GM18499 (cell line): ENCODE measurements around the gene EXO1.
A peak's percentile ranks its signal among the peaks of the same experiment; 100 is the strongest.
"Not testable (repeated sequence)": the region's sequence is repeated elsewhere in the genome, so short reads cannot be mapped to it uniquely, and the experiment has no call there.

Experiments
- ATAC-seq: cut with Tn5 transposase; IDR thresholded peaks from one replicate; pipeline ENCODE4 v1.9.1; 2021; ENCODE audit warnings: moderate number of reproducible peaks; ENCODE audit not compliant: insufficient read depth, unreplicated experiment

EXO1 gene

DNA sequence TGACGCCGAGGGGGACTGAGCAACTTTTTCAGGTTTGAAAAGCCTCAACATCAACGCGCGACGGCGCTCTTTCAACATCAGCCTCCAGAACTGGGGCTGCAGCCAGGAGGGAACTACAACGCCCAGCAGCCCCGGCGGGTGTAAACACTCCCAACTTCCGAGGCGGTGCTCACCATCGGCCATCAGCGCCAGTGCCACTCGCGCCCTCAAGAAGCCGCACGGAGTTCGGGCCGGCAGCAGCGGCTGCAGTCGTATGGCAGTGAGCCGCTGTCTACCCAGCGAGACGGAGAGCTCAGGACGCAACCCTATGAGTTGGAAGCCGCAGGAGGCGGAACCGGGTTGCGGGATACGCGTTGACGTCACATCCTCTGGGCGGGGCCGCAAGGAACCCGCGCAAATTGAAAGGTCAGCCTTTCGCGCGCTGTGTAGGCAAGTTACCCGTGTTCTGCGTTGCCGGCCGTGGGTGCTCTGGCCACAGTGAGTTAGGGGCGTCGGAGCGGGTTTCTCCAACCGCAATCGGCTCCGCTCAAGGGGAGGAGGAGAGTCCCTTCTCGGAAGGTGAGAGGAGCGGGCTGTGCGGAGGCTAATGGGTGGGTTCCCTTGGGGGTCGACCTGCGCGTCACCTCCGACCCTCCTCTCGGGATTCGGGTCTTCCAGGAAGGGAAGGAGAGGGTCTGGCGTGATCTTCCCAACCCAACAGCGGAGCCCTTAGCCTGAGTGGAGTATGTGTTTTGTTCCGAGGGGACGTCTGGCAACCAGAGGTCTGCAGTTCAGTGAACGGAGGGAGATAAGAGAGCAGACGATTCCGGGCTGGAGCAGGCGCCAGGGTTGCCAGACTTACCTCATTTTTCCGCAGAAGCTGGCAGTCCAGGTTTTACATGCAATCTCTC, at the start of gene EXO1:
Gene EXO1, plus strand, starts transcription at position 409 of the 890 bp plus-strand sequence. CDS start 2,222 bp downstream, outside the sequence.
- ATAC-seq = peak; percentile 89

- ATAC-seq = no peak
Observed at GRCh38 chr1:241799416-241799815, 48.6 kb upstream of the EXO1 start.

- no peak for ATAC-seq
Observed at GRCh38 chr1:241800640-241801039, 47.4 kb upstream of the EXO1 start.

GRCh38 chr1:241802863-241803262, 45.1 kb upstream of the EXO1 start:
- no peak for ATAC-seq

DNA sequence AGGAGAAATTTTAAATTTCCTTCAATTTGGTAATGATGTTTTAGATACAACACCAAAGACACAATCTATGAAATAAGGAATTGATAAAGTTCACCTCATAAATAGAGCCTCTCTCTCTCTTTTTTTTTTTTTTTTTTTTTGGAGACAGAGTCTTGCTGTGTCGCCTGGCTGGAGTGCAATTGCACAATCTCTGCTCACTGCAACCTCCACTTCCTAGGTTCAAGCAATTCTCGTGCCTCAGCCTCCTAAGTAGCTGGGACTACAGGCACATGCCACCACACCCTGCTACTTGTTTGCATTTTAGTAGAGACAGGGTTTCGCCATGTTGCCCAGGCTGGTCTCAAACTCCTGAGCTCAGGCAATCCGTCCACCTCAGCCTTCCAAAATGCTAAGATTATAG, 43.3 kb upstream of the EXO1 start:
- not testable (repeated sequence) for ATAC-seq

DNA sequence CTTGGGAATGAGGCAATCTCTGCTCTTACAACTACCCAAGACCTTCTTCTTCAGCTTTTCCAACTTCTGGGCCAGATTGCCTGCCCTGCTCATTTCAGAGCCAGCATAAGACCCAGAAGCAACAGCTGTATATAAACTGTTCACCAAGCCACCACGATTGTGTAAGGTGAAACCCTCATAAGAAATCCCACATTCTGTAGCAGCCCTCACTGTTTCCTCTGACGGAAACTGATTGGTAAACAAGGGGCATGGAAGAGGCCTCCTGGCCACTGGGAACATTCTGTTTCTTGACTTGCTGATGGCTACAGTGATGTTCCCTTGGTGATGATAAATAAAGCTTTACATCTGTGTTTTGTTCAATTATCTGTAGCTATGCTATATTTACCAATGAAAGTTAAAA, 39.7 kb upstream of the EXO1 start:
- no peak for ATAC-seq

DNA sequence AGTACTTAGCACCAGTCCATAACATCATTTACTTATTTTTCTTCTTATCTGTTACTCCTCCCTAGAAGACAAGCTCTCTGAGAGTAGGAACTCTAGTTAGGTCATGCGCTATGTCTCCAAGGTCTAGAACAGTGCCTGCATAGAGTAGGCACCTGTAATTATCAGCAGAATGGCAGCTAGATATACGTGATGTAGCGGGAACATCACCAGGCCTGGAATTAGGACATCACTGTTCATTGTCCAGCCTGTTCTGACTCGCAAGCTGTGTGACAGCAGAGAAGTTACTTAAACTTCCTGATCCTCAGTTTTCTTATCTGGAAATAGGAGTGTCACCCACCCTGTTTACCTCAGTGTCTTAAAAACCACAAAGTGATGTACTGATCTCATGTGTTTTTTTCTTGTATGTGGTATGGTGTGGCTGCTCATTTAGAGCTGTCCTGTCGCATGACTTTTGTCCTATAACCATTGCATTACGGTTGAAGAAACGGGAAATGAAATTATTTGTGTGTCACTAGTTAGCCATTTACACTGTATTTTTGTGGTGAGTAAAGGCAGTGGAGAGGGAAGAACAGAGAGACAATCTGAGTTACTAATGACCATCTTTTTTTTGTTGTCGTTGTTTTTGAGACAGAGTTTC, 37.1 kb upstream of the EXO1 start:
- peak; percentile 59 for ATAC-seq

DNA sequence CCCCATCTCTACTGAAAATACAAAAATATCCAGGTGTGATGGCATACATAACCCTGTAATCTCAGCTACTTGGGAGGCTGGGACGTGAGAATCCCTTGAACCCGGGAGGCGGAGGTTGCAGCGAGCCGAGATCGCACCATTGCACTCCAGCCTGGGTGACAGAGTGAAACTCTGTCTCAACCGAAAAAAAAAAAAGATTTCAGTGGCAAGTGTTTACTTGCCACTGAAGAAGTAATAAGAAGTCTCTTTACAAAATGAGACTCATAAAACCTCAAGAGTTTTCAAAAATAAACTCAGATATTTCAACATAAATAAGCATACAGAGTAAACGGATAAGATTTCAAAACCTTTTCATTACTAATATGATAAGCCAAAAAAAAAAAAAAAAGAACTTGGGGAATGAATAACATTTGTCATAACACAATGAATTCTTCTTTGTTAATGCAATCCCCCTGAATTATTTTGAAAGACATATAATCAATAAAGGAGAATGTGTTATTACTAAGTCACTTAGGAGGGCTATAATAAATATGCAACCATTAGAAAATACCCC, 34.2 kb upstream of the EXO1 start:
- no peak for ATAC-seq

DNA sequence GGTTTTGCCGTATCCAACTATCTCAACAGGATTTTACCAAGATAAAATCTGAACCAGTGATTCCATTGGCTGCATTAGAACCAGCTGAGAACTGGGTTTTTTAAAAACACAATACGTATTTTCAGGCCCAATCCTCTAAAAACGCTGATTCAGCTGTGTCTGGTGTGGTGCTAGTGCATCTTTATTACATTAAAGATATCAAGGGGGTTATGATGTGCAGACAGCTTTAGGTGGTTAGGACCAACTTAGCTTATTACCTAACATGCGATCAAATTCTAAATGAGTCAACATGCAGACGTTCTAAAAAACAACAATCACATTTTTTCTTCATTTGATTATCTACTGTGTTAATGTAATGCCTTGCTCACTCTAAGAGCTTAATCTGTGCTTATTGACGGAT, 32.0 kb upstream of the EXO1 start:
- no peak for ATAC-seq

DNA sequence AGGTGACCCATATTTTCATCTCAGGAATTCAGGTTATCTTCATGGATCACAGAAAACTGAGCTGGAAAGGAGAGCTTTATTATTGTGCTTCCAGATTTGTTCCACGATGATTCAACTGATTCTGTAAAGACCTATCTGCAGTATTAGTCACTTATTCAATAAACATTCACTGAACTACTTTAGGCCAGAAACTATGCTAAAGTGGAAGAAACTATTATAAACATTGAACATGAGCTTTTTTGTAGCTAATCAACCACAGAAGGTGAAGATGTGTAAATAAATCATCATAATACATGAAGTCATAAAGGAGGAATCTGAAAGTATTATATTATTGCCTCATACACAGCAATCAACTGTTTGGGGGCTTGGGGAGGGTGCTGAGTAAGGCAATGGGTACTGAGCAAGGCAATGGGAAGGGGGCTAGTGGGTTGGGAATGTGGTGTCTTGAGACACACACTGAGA, 30.6 kb upstream of the EXO1 start:
- ATAC-seq = no peak

DNA sequence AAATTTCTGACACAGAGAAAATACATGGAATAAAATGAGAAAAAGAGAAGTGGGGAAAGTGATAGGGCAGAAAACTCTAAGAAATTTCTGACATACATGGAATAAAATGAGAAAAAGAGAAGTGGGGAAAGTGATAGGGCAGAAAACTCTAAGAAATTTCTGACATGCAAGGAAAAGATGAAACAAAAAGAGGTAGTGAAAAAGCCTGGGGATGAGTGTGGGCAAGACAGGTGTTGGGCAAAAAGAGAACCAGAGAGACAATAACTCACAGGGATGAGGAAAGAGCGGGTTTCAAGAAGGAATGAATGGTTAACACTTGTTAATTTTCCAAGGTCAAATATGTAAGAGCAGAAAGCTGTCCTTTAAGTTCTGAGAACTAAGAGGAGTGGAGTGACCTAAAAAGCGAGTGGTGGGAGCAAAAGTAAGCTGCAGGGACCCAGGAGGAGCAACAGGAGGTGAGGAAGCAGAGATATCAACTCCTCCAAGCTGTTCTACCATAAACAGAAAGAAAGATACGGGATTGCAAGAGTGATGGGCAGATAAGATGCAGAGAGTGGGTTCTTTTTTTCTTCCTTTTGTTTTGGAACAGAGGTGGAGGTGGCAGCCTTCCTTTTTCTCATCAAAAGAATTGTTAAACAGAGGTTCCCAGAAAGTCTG, 29.9 kb upstream of the EXO1 start:
- ATAC-seq = no peak

DNA sequence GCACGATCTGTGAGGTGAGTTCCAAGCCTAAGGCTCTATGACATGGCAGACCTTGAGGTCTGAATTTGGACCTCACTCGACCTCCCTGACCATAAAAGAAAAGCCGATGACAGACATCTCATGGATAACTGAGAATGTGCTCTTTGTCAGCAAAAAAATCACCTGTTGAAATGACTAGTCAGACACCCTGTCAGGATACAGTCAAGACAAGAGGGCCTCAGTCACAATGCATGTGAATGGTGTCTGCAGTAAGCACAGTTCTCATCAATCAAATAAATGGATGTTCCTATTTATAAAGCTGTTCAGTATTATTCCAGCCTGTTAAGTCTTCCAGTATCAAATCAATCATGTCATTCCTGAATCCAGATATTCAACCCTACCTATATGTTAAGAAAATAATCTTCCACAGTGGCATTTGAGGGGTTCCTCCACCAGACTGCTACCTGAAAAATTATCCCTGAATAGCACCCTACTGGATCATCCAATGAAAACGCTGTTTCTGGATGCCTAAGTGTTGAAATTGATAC, 28.6 kb upstream of the EXO1 start:
- ATAC-seq = no peak

DNA sequence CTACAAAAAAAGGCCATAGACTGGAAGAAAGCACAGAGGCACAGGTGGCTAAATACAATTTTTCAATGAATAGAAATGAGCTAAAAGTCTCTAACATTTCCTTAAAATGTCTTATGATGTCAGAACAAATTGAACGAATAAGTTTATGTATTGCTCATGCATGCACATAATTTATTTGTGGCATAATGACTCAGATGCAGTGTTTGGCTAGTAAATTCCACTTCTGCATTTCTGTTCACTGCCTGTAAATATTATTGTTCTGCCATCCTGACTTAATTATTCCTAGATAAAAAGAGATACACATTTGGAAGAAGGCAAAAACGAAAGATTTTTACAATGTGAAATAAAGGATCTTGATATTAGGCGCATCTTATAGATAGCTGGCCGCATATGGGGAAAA, 26.6 kb upstream of the EXO1 start:
- ATAC-seq = no peak

- ATAC-seq = no peak
Observed at GRCh38 chr1:241822846-241823245, 25.2 kb upstream of the EXO1 start.

DNA sequence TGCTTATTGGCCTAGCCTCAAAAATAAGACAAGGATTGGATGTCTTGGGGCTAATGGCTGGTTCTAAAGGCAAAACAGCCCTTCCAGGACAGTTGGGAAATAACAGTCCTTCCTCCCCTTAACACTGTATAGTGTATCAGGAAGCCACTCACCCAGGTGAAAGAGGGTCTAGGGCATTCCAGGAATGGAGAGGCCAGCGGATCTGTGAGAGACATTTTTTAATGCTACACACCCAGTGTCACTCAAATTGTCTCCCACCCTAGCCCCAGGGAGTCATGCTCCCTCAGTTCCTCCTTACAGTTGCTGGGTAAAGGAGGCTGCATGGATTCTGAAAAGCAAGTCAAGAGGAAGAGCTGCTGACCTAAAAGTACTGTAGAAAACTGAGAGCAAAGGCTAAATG, 24.1 kb upstream of the EXO1 start:
- no peak for ATAC-seq

GRCh38 chr1:241825581-241825980, 22.4 kb upstream of the EXO1 start:
- no peak for ATAC-seq

GRCh38 chr1:241826613-241827012, 21.4 kb upstream of the EXO1 start:
- not testable (repeated sequence) for ATAC-seq

- no peak for ATAC-seq
Observed at GRCh38 chr1:241827264-241827663, 20.7 kb upstream of the EXO1 start.

DNA sequence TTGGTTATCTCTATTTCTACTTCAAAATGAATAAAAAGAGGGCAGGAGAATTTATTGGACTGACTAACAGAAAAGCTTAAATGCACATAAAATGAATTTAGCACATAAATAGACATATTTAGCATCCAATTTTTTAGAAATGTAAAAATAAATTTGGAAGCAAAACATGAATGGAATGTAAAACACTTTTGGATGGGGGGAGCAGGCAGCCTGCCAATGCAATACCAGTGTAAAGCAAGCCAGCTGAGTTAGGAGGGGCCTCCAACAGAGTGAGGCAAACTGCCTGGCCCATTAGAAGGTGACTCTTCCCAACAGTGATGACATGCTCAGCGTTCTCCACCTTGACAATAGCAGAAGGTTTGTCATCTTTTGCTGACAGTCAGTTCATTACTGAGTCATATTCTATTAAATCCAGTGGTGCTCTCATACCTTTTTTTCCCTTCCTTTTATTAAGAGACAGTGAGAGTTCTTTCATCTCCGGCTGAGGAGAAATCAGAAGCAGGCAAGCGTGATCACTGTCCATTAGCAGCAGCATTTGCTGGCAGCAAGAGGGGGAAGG, 19.5 kb upstream of the EXO1 start:
- no peak for ATAC-seq

GRCh38 chr1:241829468-241829867, 18.5 kb upstream of the EXO1 start:
- ATAC-seq = no peak
